Embryonic facial prominence (tissue), 1 donor: ENCODE results near the gene NCOA6.

Experiments
- DNase-seq: peaks from one replicate; pipeline ENCODE4 v3.0.0-alpha.2; 2016; ENCODE audit errors: extremely low spot score

The NCOA6 gene

DNA sequence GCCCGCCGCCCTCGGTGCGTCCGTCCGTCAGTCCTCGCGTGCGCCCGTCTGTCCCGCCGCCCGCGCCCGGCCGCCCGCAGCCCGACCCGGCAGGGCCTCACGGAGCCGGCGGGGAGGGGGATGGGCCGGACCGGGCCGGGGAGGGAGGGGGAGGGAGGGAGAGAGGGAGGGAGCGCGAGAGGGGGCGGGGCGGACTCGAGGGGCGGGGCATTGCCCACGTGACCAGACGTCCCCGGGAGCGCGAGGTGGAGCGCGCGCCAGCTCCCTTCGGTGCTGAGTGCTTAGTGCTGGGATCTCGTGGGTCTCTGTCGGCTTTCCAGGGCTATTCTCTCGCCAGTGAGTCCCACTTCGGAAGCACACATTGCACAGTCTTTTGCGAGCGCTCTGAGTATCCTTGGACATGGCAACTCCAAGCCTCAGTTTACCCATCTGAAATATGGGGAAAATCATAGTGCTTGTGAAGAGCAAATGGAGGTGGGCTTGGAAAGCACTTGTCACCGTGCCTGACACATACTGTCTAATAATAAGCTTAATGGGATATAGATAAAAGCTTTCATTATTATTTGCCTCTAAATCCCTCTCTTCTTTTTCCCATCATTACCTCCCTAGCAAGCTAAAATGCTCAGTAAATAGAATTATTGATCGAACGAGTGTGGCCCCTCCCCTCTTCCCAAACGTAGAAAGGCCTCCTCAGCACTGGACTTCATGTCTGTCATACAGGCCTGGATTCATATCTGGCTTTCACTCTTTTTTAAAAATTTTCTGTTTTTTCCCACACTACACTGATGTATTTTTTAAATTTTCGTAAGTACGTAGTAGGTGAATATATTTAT, at the start of gene NCOA6:
NCOA6 (minus strand) TSS at position 122 of the 833 bp plus-strand sequence. CDS start 43,296 bp downstream, outside the sequence.
- DNase-seq, result peak; percentile 46

- DNase-seq, result peak; percentile 59
Observed at GRCh38 chr20:34874094-34874654, 48.7 kb upstream of the NCOA6 start.

DNA sequence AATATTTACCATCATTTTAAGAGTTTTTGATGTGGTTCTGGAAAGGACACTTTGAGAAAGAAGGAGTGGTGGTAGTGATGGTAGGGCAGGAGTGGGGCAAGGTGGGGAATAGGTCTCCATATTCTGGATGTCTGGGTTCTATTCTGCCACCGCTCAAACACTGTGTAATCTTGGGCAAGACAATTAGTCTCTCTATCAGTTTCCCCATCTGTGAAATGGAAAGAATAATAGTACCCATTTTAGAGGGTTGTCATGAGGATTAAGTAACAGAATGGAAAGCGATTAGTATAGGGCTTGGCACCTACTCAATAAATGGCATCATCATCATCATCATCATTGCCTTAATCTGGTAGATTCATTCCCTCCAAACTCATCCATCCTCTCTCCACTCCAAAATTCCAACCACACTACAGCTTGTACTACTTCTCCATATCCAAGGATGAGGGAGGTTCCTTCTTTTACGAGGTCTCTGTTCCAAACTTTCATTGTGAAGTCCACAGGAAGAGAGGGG, 48.2 kb upstream of the NCOA6 start:
- DNase-seq, result no peak

DNA sequence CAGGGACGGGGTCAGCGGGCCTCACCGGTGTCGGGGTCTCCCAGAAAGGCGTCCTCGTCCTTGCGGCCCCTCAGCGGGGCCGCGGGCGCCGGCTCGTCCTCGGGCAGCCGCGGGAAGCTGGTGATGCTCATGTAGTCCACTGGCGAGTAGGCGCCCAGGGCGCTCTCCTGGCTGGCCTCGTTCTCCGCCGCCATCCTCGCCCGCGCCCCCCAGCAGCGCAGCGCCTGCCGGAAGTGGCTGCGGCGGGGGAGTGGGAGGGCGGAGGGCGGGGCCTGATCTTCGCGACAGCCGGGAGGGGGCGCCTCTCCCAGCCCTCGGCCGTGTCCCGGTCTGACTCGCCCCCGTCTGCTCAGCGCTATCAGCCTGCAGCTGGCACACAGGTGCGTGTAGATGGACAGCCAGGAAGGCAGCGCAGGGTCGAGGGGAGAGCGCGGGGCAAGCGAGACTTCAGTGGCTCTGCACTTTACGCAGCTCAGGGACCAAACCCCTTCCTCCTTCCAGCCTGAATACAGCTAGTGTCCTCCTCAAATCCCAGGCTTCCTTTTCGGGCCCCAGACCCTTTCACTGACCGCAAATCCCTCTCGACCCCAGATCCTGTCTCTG, 47.3 kb upstream of the NCOA6 start, which contains the start of gene GGT7:
GGT7 (minus strand) TSS at position 235 of the 603 bp plus-strand sequence; CDS start at position 194, 41 bp downstream.
- DNase-seq, result no peak

DNA sequence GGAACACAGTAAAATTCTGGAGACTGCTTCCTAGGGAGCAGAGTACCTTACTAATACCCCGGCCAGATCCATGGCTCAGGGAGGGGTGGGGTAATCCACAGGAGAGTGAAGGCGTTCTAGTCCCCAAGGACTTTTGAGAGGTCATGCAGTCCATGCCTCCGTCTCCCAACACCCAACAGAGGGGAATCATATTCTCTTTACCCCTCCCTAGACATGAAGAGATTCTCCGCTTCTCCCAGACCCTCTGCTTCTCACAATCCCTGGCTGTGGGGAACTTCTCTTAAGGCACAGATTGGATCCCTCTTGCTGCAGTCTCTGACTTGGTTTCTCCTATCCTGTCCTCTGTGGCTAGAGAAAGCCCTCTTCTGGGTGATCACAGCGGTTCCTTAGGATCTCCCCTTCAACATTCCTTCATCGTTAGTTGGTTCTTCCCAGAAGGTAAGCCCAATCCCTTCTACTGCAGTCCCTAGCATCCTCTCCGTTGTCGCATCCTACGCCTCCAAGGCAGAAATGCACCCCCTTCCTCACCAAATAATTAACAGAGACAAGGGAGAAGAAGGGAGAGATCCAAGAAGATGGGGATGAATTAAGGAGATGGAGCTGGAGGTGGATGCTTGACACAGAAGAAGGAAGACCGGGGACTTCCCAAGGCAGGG, 46.6 kb upstream of the NCOA6 start:
- no peak for DNase-seq

GRCh38 chr20:34871320-34871926, 46.0 kb upstream of the NCOA6 start:
- DNase-seq, result no peak

DNA sequence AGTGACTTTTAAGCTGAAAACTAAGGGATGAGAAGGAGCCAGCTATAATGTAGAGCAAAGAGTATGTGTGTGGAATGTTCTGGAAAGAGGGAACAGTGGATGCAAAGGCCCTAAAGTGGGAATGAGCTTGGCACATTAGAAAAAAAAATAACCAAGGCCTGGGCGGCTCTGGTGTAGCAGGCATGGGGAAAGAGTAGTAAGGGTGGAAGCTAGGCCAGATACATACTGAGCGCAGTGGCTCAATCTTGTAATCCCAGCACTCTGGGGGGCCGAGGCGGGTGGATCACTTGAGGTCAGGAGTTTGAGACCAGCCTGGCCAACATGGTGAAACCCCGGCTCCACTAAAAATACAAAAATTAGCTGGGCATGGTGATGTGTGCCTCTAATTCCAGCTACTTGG, 38.8 kb upstream of the NCOA6 start:
- DNase-seq, result no peak

DNA sequence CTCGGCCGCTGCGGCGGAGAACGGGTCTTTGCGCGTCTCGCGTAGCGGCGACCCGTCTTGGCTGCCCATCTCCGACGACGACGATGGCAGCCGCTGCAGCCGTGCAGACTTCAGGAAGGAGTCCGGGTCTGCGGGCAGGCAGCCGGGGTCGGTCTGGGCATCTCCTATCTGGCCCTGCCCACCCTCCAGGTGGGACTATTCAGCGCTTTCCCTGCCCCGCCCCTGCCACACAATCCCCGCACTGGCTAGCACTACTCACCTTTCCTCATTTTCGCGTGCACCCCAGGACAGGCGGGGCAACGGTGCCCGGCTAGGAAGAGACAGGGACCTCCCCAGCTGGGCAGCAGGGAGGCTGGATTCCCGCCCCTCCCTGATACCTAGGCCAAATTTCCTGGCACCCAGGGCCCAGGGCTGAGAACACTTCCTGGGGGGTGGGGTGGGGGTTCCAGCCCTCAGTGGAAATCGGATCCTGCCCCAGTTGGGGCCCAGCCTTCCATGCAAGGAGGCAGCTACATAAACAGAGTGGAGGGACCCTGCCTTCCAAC, 38.0 kb upstream of the NCOA6 start:
- no peak for DNase-seq

DNA sequence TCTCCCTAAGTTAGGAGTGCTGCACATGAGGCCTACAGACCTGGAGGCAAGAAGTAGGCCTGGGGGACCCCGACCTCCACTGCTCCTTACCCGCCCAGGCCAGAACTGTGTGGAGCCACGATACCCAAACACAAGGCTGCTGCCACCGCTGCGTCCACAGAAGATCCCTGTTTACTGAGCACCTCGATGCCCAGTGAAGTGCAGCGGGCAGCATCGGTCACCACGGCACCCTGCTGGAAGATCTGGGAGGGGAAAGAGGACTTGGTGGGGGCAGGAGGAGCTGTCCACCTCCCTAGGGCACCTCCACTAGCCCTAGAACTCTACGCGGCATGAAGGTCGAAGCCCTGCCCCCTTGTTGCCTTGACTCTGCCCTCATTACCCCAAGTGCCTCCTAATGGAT, 37.3 kb upstream of the NCOA6 start:
- no peak for DNase-seq

DNA sequence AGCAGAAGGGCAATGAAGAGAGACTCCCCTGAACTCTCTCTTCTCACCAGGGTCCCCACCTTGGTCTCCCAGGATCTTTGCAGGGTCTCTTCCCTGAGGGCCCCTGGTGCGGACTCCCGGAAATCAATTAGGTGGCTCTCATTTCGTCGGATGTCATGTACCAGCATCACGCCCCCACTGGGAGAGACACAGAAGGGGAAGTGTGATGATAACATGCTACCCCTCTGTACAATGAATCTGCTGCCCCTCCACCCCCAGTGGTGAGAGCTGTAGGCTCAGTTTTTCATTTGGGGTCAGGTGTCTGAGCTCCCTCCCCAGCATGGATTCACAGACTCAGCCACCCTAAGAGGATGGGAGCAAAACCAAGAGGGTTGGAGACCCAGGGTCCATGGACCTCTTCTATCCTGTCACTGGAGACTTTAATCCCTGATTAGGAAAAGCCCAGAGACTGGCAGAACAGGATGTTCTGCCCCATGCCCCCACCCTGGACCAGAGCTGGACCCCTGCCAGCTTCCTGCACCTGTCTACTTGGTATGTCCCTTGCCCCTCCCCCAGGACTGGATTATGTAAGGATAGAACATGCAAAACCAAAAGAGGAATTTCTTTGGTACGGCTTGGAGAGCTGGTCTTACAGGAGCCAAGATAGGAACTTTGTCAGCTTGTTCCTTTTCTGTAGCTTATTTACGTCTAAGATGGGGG, 36.1 kb upstream of the NCOA6 start:
- no peak for DNase-seq

DNA sequence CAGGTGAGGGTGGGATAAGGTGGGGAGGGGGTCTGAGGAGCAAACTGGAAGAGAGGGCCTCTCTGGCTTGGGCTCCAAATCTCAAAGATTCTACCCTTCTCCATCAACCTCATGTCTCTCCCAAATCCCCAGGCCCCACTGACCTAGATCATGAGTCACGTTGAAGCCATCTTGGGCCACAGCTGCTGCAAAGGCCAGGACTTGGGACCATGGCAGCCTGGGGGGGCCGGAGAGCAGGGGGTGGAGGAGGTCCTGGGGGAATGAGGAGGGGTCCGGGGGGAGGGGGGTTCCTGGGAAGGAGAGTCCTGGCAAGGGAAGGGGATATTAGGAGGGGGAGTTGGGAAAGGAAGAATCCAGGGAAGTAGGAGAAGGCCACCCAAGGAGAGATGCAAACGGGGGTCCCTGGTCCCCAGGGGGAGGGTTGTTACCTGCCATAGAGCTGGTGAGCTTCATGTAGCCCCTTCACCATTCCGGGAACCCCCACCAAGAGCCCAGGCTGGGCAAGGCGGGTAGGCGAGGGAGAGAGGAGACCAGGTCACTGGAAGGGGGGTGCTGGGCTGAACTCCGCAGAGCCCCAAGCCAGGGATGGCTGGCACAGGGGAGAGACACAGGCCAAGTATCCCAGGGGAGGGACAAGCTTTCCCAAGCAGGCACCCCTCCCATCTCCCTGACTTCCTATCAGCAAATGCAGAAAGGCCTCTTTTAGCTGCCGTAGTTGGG, 34.5 kb upstream of the NCOA6 start:
- no peak for DNase-seq

GRCh38 chr20:34859367-34859766, 33.9 kb upstream of the NCOA6 start:
- DNase-seq, result no peak

DNA sequence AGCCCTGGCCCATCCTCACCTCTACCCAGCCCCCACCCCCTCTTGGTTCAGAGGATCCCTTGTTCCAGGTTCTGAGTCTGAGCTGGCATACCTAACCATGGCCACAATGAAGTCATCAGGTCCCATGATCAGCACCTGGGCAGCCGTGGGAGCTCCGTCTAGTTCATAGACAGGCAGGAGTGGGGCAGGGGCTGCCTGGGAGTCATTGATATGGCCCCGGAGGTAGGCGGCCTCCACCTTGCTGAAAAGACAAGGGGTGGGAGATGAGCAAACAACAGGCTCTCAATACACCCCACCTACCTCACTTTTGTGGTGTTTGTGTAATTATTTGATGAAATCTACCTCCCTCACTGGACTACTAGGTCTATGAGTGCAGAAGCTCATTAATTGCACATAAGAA, 26.8 kb upstream of the NCOA6 start:
- DNase-seq, result no peak

GRCh38 chr20:34850969-34851368, 25.5 kb upstream of the NCOA6 start:
- no peak for DNase-seq

- DNase-seq, result no peak
Observed at GRCh38 chr20:34849778-34850177, 24.3 kb upstream of the NCOA6 start.

- DNase-seq, result no peak
Observed at GRCh38 chr20:34848597-34848996, 23.1 kb upstream of the NCOA6 start.

DNA sequence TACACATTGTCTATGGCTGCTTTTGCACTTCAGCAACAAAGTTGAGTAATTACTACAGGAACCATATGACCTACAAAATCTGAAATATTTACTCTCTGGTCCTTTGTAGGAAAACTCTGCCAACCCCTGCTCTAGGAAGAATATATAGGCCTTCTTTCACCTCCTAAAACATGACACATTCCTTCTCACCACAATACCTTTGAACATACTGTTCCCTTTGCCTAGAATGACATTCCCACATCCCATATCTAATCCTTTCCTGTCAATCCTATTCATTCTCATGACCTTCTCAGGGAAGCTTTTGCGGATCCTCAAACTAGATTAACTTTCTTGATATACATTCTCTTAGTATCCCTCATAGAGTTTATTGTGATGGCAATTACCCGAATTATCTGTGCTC, 18.0 kb upstream of the NCOA6 start:
- no peak for DNase-seq

DNA sequence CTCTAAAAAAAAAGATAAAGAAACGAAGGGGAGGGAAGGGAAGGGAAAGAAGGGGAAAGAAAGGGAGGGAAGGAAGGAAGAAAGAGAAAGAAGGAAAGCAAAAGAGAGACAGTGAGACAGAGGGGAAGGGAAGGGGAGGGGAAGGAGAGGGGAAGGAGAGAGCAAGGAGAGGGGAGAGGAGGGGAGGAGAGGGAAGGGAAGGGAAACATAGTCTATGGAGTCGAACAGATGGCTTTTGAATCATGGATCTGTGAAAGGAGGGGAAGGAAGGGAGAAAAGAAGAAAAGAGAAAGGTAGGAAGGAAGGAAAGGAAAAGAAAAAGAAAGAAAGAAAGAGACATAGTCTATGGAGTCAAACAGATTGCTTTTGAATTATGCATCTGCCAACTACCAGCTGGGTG, 16.7 kb upstream of the NCOA6 start:
- no peak for DNase-seq

GRCh38 chr20:34834459-34834893, 9.0 kb upstream of the NCOA6 start:
- peak; percentile 23 for DNase-seq

DNA sequence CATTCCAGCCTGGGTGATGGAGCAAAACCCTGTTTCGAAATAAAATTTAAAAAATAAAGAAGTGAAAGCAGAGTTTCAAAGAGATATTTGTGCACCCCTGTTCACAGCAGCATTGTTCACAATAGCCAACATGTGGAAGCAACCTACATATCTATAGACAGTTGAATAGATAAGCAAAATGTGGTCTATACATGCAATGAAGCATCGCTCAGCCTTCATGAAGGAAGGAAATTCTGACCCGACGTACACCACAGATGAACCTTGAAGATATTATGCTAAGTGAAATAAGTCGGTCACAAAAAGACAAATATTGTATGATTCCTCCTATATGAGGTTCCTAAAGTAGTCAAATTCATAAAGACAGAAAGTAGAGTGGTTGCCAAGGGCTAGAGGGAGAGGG, 6.5 kb upstream of the NCOA6 start:
- DNase-seq, result no peak
